PC-3 (cell line): ENCODE measurements around the gene DOCK4. TPM values are rescaled to one million over a fixed set of nuclear protein-coding genes. Genes with fewer than 3 reads are reported as not detected.

Experiments used
- ATAC-seq: fragments of 200-7000 bp; cut with Tn5 transposase; 2 replicates; pipeline ENCODE4 v1.9.1; 2020; ENCODE audit warnings: mild to moderate bottlenecking, moderate library complexity
- BruUV-seq: library from RNA; stranded (reverse); fragments of 400-500 nt; replicated peaks from 2 replicates; lab custom pipeline; 2021; lab: Mats Ljungman, UMichigan
- CTCF ChIA-PET: fragments of 300-600 bp; sonication (Branson Sonifier 250); formaldehyde crosslinking; loops from one replicate; lab custom pipeline; 2022; ENCODE audit warnings: antibody characterized with exemption; lab: Charles Lee
- POLR2A ChIA-PET: fragments of 300-600 bp; sonication (Branson Sonifier 250); formaldehyde crosslinking; loops from one replicate; lab custom pipeline; 2022; ENCODE audit warnings: antibody characterized with exemption; ENCODE audit not compliant: unreplicated experiment; lab: Charles Lee
- DNase-seq: peaks from one replicate; pipeline ENCODE4 v3.0.0-alpha.2; 2015
- H2AFZ ChIP-seq: fragments of 300-600 bp; sonication (generic); 2 replicates; pipeline ENCODE4 v1.6.0; 2016; ENCODE audit warnings: antibody characterized with exemption, low read length
- H3F3A ChIP-seq: fragments of 300-600 bp; sonication (generic); one replicate; pipeline ENCODE4 v1.6.0; 2017; ENCODE audit warnings: antibody characterized with exemption, low read length, control low read depth, mild to moderate bottlenecking; ENCODE audit not compliant: unreplicated experiment
- H3K27ac ChIP-seq: fragments of 300-600 bp; sonication (generic); 2 replicates; pipeline ENCODE4 v1.5.1; 2016; ENCODE audit warnings: mild to moderate bottlenecking, low read length
- H3K27me3 ChIP-seq: fragments of 300-600 bp; sonication (generic); 2 replicates; pipeline ENCODE4 v1.6.1; 2016; ENCODE audit warnings: low read length, mixed read lengths
- H3K36me3 ChIP-seq: fragments of 300-600 bp; sonication (generic); 2 replicates; pipeline ENCODE4 v1.6.1; 2016; ENCODE audit warnings: low read depth, mixed run types, low read length, mixed read lengths
- H3K4me1 ChIP-seq: fragments of 300-600 bp; sonication (generic); 2 replicates; pipeline ENCODE4 v1.5.1; 2016; ENCODE audit warnings: low read length; ENCODE audit not compliant: insufficient read depth
- H3K4me2 ChIP-seq: fragments of 300-600 bp; sonication (generic); 2 replicates; pipeline ENCODE4 v1.6.0; 2016; ENCODE audit warnings: low read length
- H3K4me3 ChIP-seq: fragments of 300-600 bp; sonication (generic); 2 replicates; pipeline ENCODE4 v1.5.1; 2016; ENCODE audit warnings: mild to moderate bottlenecking, low read length, mixed read lengths
- H3K79me2 ChIP-seq: fragments of 300-600 bp; sonication (generic); 2 replicates; pipeline ENCODE4 v1.6.1; 2017; ENCODE audit warnings: low read length, mixed read lengths
- H3K9ac ChIP-seq: fragments of 300-600 bp; sonication (generic); 2 replicates; pipeline ENCODE4 v1.6.0; 2016; ENCODE audit warnings: mild to moderate bottlenecking, low read length
- H3K9me2 ChIP-seq: fragments of 300-600 bp; sonication (generic); replicated peaks from 2 replicates; pipeline ENCODE4 v1.6.1; 2016; ENCODE audit warnings: mixed run types, low read length, mixed read lengths
- H3K9me3 ChIP-seq: fragments of 300-600 bp; sonication (generic); 2 replicates; pipeline ENCODE4 v1.6.1; 2016; ENCODE audit warnings: low read length, mixed read lengths
- H4K20me1 ChIP-seq: fragments of 300-600 bp; sonication (generic); 2 replicates; pipeline ENCODE4 v1.6.1; 2016; ENCODE audit warnings: low read length, mixed read lengths
- CTCF ChIP-seq: fragments of 300-600 bp; sonication (generic); conservative IDR thresholded peaks from 2 replicates; pipeline ENCODE4 v1.5.1; 2017; ENCODE audit warnings: antibody characterized with exemption, low read depth, mild to moderate bottlenecking, low read length
- EZH2 ChIP-seq: fragments of 300-600 bp; sonication (generic); IDR thresholded peaks from one replicate; pipeline ENCODE4 v1.6.1; 2017; ENCODE audit warnings: antibody characterized with exemption, mild to moderate bottlenecking, low read length; ENCODE audit not compliant: unreplicated experiment
- EZH2phosphoT487 ChIP-seq: fragments of 300-600 bp; sonication (generic); IDR thresholded peaks from 2 replicates; pipeline ENCODE4 v1.6.1; 2018; ENCODE audit warnings: mild to moderate bottlenecking, antibody characterized with exemption, low read length, borderline replicate concordance
- intact Hi-C: fragments of 100-400 bp; cut with micrococcal nuclease; formaldehyde crosslinking; loops from 2 replicates; pipeline ENCODE4 v1.9.0; 2023
- total RNA-seq: library from RNA; depleted of rRNA; stranded (reverse); fragments of >200 nt; gene quantifications from 2 replicates; pipeline ENCODE4 v1.2.3, GENCODE V29; 2014

Gene DOCK4
- total RNA-seq, 1 experiment from 2014 or later = 25.4 TPM

- no peaks in the 10 kb centered on the region for H4K20me1 ChIP-seq
- peaks cover 46% of the 10 kb centered on the region for H3K79me2 ChIP-seq
- TF ChIP-seq EZH2 = no peak
- TF ChIP-seq EZH2phosphoT487 = no peak
- no TSS peak for BruUV-seq
- no peaks in the 10 kb centered on the region for H3K27me3 ChIP-seq
- H3F3A ChIP-seq = peaks cover 7% of the 10 kb centered on the region
- ChIA-PET POLR2A (no interaction called here), CTCF (no interaction called here)
- intact Hi-C loops = no loop called here
- ATAC-seq (no peak), DNase-seq (peak; percentile 57)
- no peak overlapping the region for H3K9ac ChIP-seq
- H3K4me2 ChIP-seq = peak overlapping the region; percentile 50
- peaks cover 52% of the 10 kb centered on the region for H3K4me1 ChIP-seq
- no peaks in the 10 kb centered on the region for H3K9me3 ChIP-seq
- H3K27ac ChIP-seq = 0 out of 2 replicates have a peak overlapping the region, but pooled peaks have one; percentile 3
- no peaks in the 10 kb centered on the region for H3K9me2 ChIP-seq
- no peaks in the 10 kb centered on the region for H3K36me3 ChIP-seq
- H3K4me3 ChIP-seq = no peak overlapping the region
- H2AFZ ChIP-seq = no peak overlapping the region
These were observed 30.4 kb upstream of the DOCK4 start for GRCh38 chr7:112236597-112236996.

DNA sequence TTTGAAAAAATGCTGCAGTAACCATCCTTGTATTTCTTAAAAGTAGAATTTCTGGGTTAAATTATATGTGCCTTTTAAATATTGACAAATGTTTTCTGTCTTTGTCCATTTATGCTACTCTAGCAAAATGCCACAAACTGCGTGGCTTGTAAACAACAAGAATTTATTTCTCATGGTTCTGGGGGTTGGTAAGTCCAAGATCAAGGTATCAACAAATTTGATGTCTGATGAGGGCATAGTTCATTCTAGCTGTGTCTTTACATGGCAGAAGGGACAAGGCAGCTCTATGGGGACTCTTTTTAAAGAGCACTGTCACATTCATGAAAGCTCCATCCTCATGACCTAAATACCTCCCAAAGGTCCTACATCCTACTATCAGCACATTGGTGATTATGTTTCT lies 27.9 kb upstream of the DOCK4 start:
- Histone ChIP-seq H3K4me3 (no peak overlapping the region), H3K27me3 (no peaks in the 10 kb centered on the region), H3K9me3 (no peaks in the 10 kb centered on the region), H3K9me2 (no peaks in the 10 kb centered on the region), H3K4me2 (no peak overlapping the region), H3K79me2 (peaks cover 33% of the 10 kb centered on the region), H3K27ac (no peak overlapping the region), H4K20me1 (no peaks in the 10 kb centered on the region), H3K4me1 (peaks cover 39% of the 10 kb centered on the region), H3K9ac (no peak overlapping the region), H3F3A (no peaks in the 10 kb centered on the region), H2AFZ (no peak overlapping the region), H3K36me3 (no peaks in the 10 kb centered on the region)
- CTCF ChIA-PET = no interaction called here
- no peak for DNase-seq
- no peak for ATAC-seq
- TF ChIP-seq EZH2phosphoT487 (no peak), EZH2 (no peak), CTCF (no peak)
- intact Hi-C loops = no loop called here
- POLR2A ChIA-PET = no interaction called here
- no TSS peak for BruUV-seq

- no peaks in the 10 kb centered on the region for H3K36me3 ChIP-seq
- no peaks in the 10 kb centered on the region for H3F3A ChIP-seq
- CTCF ChIA-PET = no interaction called here
- H3K4me1 ChIP-seq = peaks cover 29% of the 10 kb centered on the region
- H4K20me1 ChIP-seq = no peaks in the 10 kb centered on the region
- no peaks in the 10 kb centered on the region for H3K27me3 ChIP-seq
- no peak for TF ChIP-seq CTCF
- TF ChIP-seq EZH2 = no peak
- TF ChIP-seq EZH2phosphoT487 = no peak
- no peak overlapping the region for H2AFZ ChIP-seq
- ATAC-seq = no peak
- H3K79me2 ChIP-seq = peaks cover 33% of the 10 kb centered on the region
- no TSS peak for BruUV-seq
- H3K4me3 ChIP-seq = no peak overlapping the region
- intact Hi-C loops = no loop called here
- H3K27ac ChIP-seq = no peak overlapping the region
- H3K9ac ChIP-seq = no peak overlapping the region
- H3K4me2 ChIP-seq = no peak overlapping the region
- no peaks in the 10 kb centered on the region for H3K9me2 ChIP-seq
- POLR2A ChIA-PET = no interaction called here
- peak; percentile 15 for DNase-seq
- H3K9me3 ChIP-seq = no peaks in the 10 kb centered on the region
These were observed 27.0 kb upstream of the DOCK4 start for GRCh38 chr7:112233048-112233697.
